TTC549 (cell line): ENCODE measurements around the gene UBE2E3.
"Not testable (repeated sequence)": the region's sequence is repeated elsewhere in the genome, so short reads cannot be mapped to it uniquely, and the experiment has no call there.

Source experiments
- FAIRE-seq: peaks from 2 replicates; lab custom pipeline; 2012; peaks lifted over from hg19 to GRCh38; lab: Jason Lieb, UNC

Gene UBE2E3

GRCh38 chr2:180980106-180980942 is at the start of gene UBE2E3:
UBE2E3 (plus strand) TSS chr2:180980605; CDS start chr2:180982043, 1,438 bp downstream.
- FAIRE-seq, result no peak

- FAIRE-seq, result no peak
Measured at GRCh38 chr2:180931841-180932240, 48.6 kb upstream of the UBE2E3 start.

- no peak for FAIRE-seq
Measured at GRCh38 chr2:180933332-180933731, 47.1 kb upstream of the UBE2E3 start.

GRCh38 chr2:180934911-180935310 is 45.5 kb upstream of the UBE2E3 start:
- FAIRE-seq, result no peak

GRCh38 chr2:180937480-180937879 is 42.9 kb upstream of the UBE2E3 start:
- FAIRE-seq, result not testable (repeated sequence)

- no peak for FAIRE-seq
Measured at GRCh38 chr2:180938451-180938850, 42.0 kb upstream of the UBE2E3 start.

- no peak for FAIRE-seq
Measured at GRCh38 chr2:180943275-180943674, 37.1 kb upstream of the UBE2E3 start.

GRCh38 chr2:180944372-180944771 is 36.0 kb upstream of the UBE2E3 start:
- FAIRE-seq, result no peak

- no peak for FAIRE-seq
Measured at GRCh38 chr2:180947208-180947689, 33.2 kb upstream of the UBE2E3 start.

- no peak for FAIRE-seq
Measured at GRCh38 chr2:180949896-180950295, 30.5 kb upstream of the UBE2E3 start.

- FAIRE-seq, result no peak
Measured at GRCh38 chr2:180952082-180952481, 28.3 kb upstream of the UBE2E3 start.

GRCh38 chr2:180952731-180953336 is 27.6 kb upstream of the UBE2E3 start:
- no peak for FAIRE-seq

- FAIRE-seq, result no peak
Measured at GRCh38 chr2:180953550-180953949, 26.9 kb upstream of the UBE2E3 start.

GRCh38 chr2:180955101-180955500 is 25.3 kb upstream of the UBE2E3 start:
- FAIRE-seq, result no peak

GRCh38 chr2:180959787-180960186 is 20.6 kb upstream of the UBE2E3 start:
- no peak for FAIRE-seq

- FAIRE-seq, result no peak
Measured at GRCh38 chr2:180960982-180961381, 19.4 kb upstream of the UBE2E3 start.

- FAIRE-seq, result no peak
Measured at GRCh38 chr2:180962727-180963314, 17.6 kb upstream of the UBE2E3 start.

GRCh38 chr2:180966378-180966777 is 14.0 kb upstream of the UBE2E3 start:
- FAIRE-seq, result no peak

GRCh38 chr2:180969124-180969523 is 11.3 kb upstream of the UBE2E3 start:
- FAIRE-seq, result no peak

GRCh38 chr2:180970016-180970415 is 10.4 kb upstream of the UBE2E3 start:
- FAIRE-seq, result no peak

- FAIRE-seq, result no peak
Measured at GRCh38 chr2:180971811-180972210, 8.6 kb upstream of the UBE2E3 start.

- no peak for FAIRE-seq
Measured at GRCh38 chr2:180975585-180975984, 4.8 kb upstream of the UBE2E3 start.
